ENCODE data around the gene PHF21A.

GRCh38 chr11:46048198-46048597, 73.1 kb downstream of the PHF21A start:
- TF ChIP-seq CTCF (optimal IDR thresholded peaks at IDR 0.05 in 1 of 3, IDR thresholded peaks at IDR 0.05 in 1 of 3, conservative IDR thresholded peaks at IDR 0.05 in 1 of 3; ENCODE audit: extremely low read depth in 1 of 3, insufficient read depth in 2 of 3, low read length in 3 of 3) (no peak), EZH2 (IDR thresholded peaks at IDR 0.05; ENCODE audit: low read length) (no peak)

Measured in keratinocyte (primary cell).